HFFc6 (cell line): ENCODE measurements around the gene PRMT3. TPM values are rescaled to one million over a fixed set of nuclear protein-coding genes. Genes with fewer than 3 reads are reported as not detected.

ENCODE experiments used
- DNase-seq: peaks from one replicate; pipeline ENCODE4 v3.0.0-alpha.2; 2018
- H3K27ac Mint-ChIP-seq: 2 replicates; pipeline ENCODE4 v1.8.0; 2020; ENCODE audit warnings: mild to moderate bottlenecking, mixed read lengths
- H3K27me3 Mint-ChIP-seq: 2 replicates; pipeline ENCODE4 v1.8.0; 2021; ENCODE audit warnings: mild to moderate bottlenecking, moderate library complexity, mixed read lengths; ENCODE audit not compliant: insufficient read depth
- H3K36me3 Mint-ChIP-seq: 2 replicates; pipeline ENCODE4 v1.8.0; 2021; ENCODE audit warnings: low read depth, mixed read lengths
- H3K4me1 Mint-ChIP-seq: 2 replicates; pipeline ENCODE4 v1.8.0; 2020; ENCODE audit warnings: low read depth, mixed read lengths
- H3K4me3 Mint-ChIP-seq: 2 replicates; pipeline ENCODE4 v1.8.0; 2020; ENCODE audit warnings: mild to moderate bottlenecking, moderate library complexity, mixed read lengths
- H3K9me3 Mint-ChIP-seq: 2 replicates; pipeline ENCODE4 v1.8.0; 2020; ENCODE audit warnings: mild to moderate bottlenecking, mixed read lengths
- CTCF ChIP-seq: fragments of 200-600 bp; sonication (generic); IDR thresholded peaks from 2 replicates; pipeline ENCODE4 v1.5.0; 2021; ENCODE audit warnings: antibody characterized with exemption, mild to moderate bottlenecking
- total RNA-seq, 6 experiments: library from RNA; stranded (reverse); fragmentation: NEBNext Ultra II Directional; extraction: Animal tissue kit (Norgen Biotek cat#: 25700); gene quantifications; 2 replicates in 1 of 6; 3 replicates in 5 of 6; pipeline ENCODE4 v1.2.3, GENCODE V29; 2021

Gene PRMT3
- total RNA-seq, 6 experiments from 2014 or later, result 9.6 to 13.2 (median 12.1) TPM

GRCh38 chr11:20406484-20406883, 19.0 kb downstream of the PRMT3 start:
- no peak for DNase-seq
- H3K4me1 Mint-ChIP-seq, result no peaks in the 10 kb centered on the region
- no peaks in the 10 kb centered on the region for H3K36me3 Mint-ChIP-seq
- no peak overlapping the region for H3K4me3 Mint-ChIP-seq
- H3K9me3 Mint-ChIP-seq, result no peaks in the 10 kb centered on the region
- TF ChIP-seq CTCF, result no peak
- H3K27ac Mint-ChIP-seq, result no peak overlapping the region
- no peaks in the 10 kb centered on the region for H3K27me3 Mint-ChIP-seq

- Mint-ChIP-seq H3K4me3 (no peak overlapping the region), H3K27me3 (no peaks in the 10 kb centered on the region), H3K36me3 (peaks cover 3% of the 10 kb centered on the region; the same call in 1 of the 2 replicates), H3K27ac (no peak overlapping the region), H3K4me1 (no peaks in the 10 kb centered on the region), H3K9me3 (no peaks in the 10 kb centered on the region)
- TF ChIP-seq CTCF, result no peak
- DNase-seq, result no peak
These were observed 19.8 kb downstream of the PRMT3 start for GRCh38 chr11:20407344-20407743.

- DNase-seq, result no peak
- no peak overlapping the region for H3K27ac Mint-ChIP-seq
- peaks cover 7% of the 10 kb centered on the region; the same call in 1 of the 2 replicates for H3K36me3 Mint-ChIP-seq
- no peak overlapping the region for H3K4me3 Mint-ChIP-seq
- no peaks in the 10 kb centered on the region for H3K27me3 Mint-ChIP-seq
- no peaks in the 10 kb centered on the region for H3K4me1 Mint-ChIP-seq
- no peak for TF ChIP-seq CTCF
- H3K9me3 Mint-ChIP-seq, result no peaks in the 10 kb centered on the region
These were observed 27.9 kb downstream of the PRMT3 start for GRCh38 chr11:20415432-20415831.

DNA sequence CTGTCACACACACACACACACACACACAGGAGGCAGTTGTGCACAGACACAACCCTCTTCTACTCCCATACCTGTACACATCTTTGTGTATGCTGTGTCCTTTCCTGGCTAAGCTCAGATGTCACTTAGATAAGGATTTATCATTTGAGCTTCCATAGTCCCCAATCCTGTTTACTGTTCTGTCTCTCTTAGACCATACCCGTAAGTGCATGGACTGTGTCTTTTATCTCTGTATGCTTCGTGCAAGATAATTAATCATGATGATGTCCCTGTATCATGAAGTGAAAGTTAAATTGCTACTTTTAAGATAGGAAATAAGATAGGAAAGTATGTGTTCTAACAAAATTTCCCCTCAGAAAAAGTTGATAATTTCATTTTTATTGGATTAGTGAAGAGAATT, 30.3 kb downstream of the PRMT3 start:
- H3K9me3 Mint-ChIP-seq, result no peaks in the 10 kb centered on the region
- no peak for TF ChIP-seq CTCF
- peaks cover 10% of the 10 kb centered on the region for H3K4me1 Mint-ChIP-seq
- no peak overlapping the region for H3K4me3 Mint-ChIP-seq
- no peak for DNase-seq
- no peaks in the 10 kb centered on the region for H3K27me3 Mint-ChIP-seq
- H3K36me3 Mint-ChIP-seq, result peaks cover 5% of the 10 kb centered on the region; the same call in 1 of the 2 replicates
- H3K27ac Mint-ChIP-seq, result no peak overlapping the region

DNA sequence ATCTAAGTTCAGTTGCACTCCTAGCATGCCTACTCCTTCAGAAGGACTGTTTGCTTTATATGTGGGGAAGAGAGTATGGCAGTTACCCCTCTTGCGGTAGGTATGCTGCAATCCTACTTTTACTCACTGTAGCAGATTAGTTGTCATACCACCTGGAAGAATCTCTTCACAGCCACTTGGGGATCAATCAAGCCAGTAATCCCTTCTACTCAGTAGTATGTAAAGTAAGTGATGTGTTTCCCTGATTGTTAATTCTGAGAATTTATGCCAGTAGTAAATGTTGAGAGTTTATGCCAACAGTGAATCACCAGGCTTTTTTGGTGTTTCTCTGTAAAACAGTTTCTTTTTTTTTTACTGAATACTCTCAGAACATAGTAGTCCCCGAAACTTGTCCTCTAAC, 34.4 kb downstream of the PRMT3 start:
- peaks cover 10% of the 10 kb centered on the region for H3K4me1 Mint-ChIP-seq
- no peak overlapping the region for H3K27ac Mint-ChIP-seq
- no peaks in the 10 kb centered on the region for H3K27me3 Mint-ChIP-seq
- no peak for DNase-seq
- peaks cover 5% of the 10 kb centered on the region; the same call in 1 of the 2 replicates for H3K36me3 Mint-ChIP-seq
- no peak overlapping the region for H3K4me3 Mint-ChIP-seq
- no peaks in the 10 kb centered on the region for H3K9me3 Mint-ChIP-seq
- TF ChIP-seq CTCF, result no peak

GRCh38 chr11:20429216-20429615, 41.7 kb downstream of the PRMT3 start:
- no peaks in the 10 kb centered on the region for H3K27me3 Mint-ChIP-seq
- no peak overlapping the region for H3K27ac Mint-ChIP-seq
- TF ChIP-seq CTCF, result no peak
- no peak for DNase-seq
- H3K4me3 Mint-ChIP-seq, result no peak overlapping the region
- peaks cover 6% of the 10 kb centered on the region; the same call in 1 of the 2 replicates for H3K4me1 Mint-ChIP-seq
- no peaks in the 10 kb centered on the region for H3K9me3 Mint-ChIP-seq
- peaks cover 4% of the 10 kb centered on the region; the same call in 1 of the 2 replicates for H3K36me3 Mint-ChIP-seq
